Activated CD4-positive, alpha-beta T cell treated with anti-CD3 and anti-CD28 coated beads, Interleukin-2, amount 50 U/mL, for 1 hour (primary cell): ENCODE data around the gene DBT.

Experiments used
- DNase-seq: peaks from one replicate; pipeline ENCODE4 v3.0.0-alpha.2; 2020

Gene DBT

DNA sequence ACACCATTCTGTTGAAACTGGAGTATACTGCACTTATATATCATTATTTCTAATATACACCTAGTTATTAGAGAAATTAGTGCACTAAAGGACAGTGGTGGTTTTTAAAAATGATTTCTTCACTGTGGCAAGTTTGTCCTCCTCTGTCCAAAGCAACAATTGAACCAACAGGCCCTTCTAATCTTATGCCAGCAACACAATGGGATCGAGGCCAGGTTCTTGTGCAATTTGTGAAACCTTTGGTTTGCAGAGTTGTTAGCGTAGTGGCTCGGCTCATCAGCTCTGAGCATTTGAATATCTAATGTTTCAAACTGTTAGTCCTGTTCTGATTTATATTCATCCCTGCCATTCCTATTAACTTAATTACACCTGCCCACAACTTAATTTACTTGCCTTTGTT is 61.7 kb downstream of the DBT start:
- no peak for DNase-seq

- no peak for DNase-seq
These were observed 65.1 kb downstream of the DBT start for GRCh38 chr1:100184536-100184935.

- no peak for DNase-seq
These were observed 66.3 kb downstream of the DBT start for GRCh38 chr1:100183370-100183769.

- DNase-seq, result no peak
These were observed 71.5 kb downstream of the DBT start, which contains the start of gene LRRC39 for GRCh38 chr1:100178091-100178490. LRRC39 (minus strand) TSS chr1:100178256; CDS start chr1:100168516, 9,740 bp downstream.

- DNase-seq, result no peak
These were observed 72.2 kb downstream of the DBT start for GRCh38 chr1:100177295-100178041.

- no peak for DNase-seq
These were observed 81.6 kb downstream of the DBT start for GRCh38 chr1:100168051-100168450.

DNA sequence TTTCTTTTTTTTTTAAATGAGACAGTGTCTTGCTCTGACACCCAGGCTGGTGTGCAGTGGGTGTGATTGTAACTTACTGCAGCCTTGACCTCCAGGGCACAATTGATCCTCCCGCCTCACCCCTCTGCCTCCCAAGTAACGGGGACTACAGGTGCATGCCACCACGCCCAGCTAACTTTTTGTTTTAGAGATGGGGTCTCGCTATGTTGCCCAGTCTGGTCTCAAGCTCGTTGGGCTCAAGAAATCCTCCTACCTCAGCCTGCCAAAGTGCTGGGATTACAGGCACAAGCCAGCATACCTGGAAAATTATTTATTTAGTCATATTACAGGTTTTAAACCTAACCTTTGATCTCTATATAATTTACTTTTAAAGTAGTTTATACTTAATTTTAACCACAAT is 84.9 kb downstream of the DBT start:
- DNase-seq, result no peak

DNA sequence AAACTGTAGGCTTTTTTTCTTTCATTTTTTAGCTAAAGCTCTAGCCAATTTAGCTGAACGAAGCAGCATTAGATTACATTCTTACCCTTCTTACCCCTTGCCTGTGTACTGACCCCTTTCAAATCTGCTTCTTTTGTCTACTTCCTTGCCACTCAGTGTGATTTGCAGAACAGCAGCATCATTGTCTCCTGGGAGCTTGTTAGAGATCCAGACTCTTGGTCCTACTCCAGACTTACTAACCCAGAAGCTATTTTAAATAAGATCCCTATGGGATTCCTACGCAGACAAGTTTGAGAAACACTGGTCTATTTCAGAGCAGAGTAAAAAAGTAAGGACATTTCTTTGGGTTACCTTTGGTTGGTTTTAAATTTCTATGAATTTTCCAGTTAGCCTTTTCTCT is 85.4 kb downstream of the DBT start:
- DNase-seq, result no peak

GRCh38 chr1:100162881-100163280 is 86.8 kb downstream of the DBT start:
- DNase-seq, result no peak

GRCh38 chr1:100152271-100152670 is 97.4 kb downstream of the DBT start:
- no peak for DNase-seq

GRCh38 chr1:100151679-100152078 is 98.0 kb downstream of the DBT start:
- no peak for DNase-seq

GRCh38 chr1:100147875-100148274 is 101.8 kb downstream of the DBT start:
- no peak for DNase-seq

GRCh38 chr1:100146958-100147357 is 102.7 kb downstream of the DBT start:
- no peak for DNase-seq

- no peak for DNase-seq
These were observed 104.5 kb downstream of the DBT start for GRCh38 chr1:100145116-100145515.

DNA sequence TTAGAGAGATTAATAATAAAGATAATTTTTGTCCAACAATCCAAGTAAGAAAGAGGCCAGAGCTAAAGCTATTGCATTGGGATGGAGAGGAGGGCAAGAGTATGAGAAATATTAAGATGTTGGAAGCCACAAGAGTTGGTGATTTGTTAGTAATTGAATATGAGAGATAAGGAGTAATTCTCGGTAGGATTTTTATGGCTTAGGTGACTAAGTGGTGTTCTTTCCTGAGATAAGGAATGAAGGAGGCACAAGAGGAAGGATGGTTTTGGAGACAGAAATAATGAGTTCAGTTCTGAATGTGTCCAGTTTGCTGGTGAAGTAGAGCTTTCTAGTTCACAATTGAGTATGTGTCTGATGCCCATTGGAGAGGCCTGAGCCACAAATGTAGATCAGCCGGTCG is 107.3 kb downstream of the DBT start:
- DNase-seq, result no peak

GRCh38 chr1:100141192-100141591 is 108.4 kb downstream of the DBT start:
- no peak for DNase-seq

GRCh38 chr1:100137602-100138001 is 112.0 kb downstream of the DBT start:
- DNase-seq, result no peak
